ENCODE measurements around the gene CMC1.
"Not testable (repeated sequence)": the region's sequence is repeated elsewhere in the genome, so short reads cannot be mapped to it uniquely, and the experiment has no call there.

Gene CMC1

GRCh38 chr3:28244491-28244890, 3.1 kb downstream of the CMC1 start:
- DNase-seq (ENCODE audit: low read depth, low spot score) = no peak

DNA sequence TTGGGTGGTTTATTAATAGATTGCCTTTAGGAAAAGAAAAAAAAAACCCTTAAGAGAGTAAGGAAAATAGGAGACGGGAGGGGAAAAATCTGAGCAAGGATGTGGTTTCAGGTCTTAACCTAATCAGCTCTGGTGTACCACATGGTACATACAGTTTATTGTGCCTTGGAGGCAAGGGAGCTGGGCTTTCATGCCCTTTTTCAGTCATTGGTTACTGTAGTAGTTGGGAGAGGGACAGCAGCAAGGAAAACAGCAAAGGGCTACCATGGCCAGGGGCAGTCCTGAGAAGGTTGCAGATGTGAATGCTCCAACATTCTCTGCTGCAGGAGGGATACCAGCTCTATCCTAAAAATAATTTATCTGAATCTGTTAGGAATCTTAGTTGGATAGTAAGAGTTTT, 5.9 kb downstream of the CMC1 start:
- DNase-seq (ENCODE audit: low read depth, low spot score) = no peak

DNA sequence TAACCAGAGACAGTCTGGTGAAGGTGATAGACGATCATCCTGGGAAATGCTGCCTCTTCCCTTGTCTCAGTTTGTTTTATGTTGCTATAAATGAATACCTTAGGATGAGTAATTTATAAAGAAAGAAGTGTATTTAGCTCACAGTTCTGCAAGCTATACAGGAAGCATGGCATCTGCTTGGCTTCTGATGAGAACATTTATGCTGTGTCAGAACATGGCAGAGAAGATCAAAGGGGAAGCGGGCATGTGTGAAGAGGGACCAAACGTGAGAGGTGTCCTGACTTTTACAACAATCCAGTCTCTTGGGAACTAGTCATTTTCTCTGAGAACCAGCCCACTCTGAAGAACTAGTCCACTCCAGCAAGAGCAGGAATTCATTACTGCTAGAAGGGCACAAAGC, 9.6 kb downstream of the CMC1 start:
- DNase-seq (ENCODE audit: low read depth, low spot score) = no peak

DNA sequence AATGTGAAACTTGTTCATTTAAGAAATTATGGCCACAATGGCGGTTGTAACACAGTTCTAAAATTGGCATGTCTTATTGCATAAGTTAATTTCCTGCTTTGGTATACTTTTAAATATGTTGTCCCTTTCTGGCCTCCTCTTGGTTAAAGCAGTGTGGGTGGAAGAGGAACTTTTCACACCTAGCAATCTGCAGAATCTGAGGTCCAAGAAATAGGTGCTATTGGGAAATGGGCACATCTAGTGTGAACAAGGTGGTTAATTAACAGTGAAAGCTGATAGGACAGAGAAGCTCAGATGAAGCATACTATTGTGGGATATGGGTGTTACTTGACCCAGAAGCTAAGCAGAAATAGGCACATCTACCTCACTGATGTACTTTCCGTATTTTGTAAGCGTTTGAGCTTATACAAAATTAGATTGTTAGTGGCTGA, 10.6 kb downstream of the CMC1 start:
- no peak for DNase-seq (ENCODE audit: low read depth, low spot score)

DNA sequence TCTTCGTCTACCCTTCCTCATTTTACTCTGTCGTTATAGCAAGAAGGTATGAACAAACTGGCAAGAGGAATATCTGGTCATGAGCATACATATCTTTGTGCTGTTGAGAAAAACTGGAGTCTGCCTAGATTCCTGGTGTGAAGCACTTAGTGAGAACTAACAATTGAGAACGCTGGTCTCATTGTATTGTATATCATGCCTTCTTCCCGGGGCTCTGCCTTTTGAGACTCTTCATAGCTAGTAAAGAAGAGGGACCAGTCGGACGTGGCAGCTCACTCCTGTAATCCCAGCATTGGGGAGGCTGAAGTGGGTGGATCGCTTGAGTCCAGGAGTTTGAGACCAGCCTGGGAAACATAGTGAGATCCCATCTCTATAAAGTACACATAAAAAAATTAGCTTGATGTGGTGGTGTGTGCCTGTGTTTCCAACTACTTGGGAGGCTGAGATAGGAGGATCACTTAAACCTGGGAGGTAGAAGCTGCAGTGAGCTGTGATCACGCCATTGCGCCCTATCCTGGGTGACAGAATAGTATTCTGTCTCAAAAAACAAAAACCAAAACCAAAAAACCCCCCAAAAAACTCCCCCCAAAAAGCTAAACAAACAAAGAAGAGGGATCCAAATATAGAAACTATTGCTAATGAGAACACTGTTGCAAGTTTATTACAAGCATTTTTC, 11.8 kb downstream of the CMC1 start:
- no peak for DNase-seq (ENCODE audit: low read depth, low spot score)

GRCh38 chr3:28262001-28262400, 20.6 kb downstream of the CMC1 start:
- no peak for DNase-seq (ENCODE audit: low read depth, low spot score)

- DNase-seq (ENCODE audit: low read depth, low spot score) = no peak
These were observed 24.2 kb downstream of the CMC1 start for GRCh38 chr3:28265641-28266040.

- no peak for DNase-seq (ENCODE audit: low read depth, low spot score)
These were observed 26.8 kb downstream of the CMC1 start for GRCh38 chr3:28267984-28268849.

GRCh38 chr3:28268989-28269388, 27.6 kb downstream of the CMC1 start:
- no peak for DNase-seq (ENCODE audit: low read depth, low spot score)

DNA sequence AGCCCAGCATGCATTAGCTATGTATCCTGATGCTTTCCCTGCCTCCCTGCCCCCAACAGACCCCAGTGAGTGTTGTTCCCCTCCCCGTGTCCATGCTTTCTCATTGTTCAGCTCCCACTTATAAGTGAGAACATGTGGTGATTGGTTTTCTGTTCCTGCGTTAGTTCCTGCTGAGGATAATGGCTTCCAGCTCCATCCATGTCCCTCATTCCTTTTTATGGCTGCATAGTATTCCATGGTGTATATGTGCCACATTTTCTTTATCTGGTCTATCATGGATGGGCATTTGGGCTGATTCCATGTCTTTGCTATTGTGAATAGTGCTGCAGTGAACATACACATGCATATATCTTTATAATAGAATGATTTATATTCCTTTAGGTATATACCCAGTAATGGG, 28.5 kb downstream of the CMC1 start:
- DNase-seq (ENCODE audit: low read depth, low spot score) = not testable (repeated sequence)

DNA sequence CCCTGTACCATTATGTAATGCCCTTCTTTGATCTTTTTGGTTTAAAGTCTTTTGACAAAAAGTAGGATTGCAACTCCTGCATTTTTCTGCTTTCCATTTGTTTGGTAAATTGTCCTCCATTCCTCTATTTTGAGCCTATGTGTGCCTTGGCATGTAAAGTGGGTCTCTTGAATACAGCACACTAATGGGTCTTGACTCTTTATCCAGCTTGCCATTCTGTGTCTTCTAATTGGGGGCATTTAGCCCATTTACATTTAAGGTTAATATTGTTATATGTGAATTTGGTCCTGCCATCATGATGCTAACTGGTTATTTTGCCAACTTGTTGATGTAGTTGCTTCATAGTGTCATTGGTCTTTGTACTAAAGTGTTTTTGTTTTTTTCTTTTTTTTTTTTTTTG, 32.4 kb downstream of the CMC1 start:
- DNase-seq (ENCODE audit: low read depth, low spot score) = no peak

DNA sequence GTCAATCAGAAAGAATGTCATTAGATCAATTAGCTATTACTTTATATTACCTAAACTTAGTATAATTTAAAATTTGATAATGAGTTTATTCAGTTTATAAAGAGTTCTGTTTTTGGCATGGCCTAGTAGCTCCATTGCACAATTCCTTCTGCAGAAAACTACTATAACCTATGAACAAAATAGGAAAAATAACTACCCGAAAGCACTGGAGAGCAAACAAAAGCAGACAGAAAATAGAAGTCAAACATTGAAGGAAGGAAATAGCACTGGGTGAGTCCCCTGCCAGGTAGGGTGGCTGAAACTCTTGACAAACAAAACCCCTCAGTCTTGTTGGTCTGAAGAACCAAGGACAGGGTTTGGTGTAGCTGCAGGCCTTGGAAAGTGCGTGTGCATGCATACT, 37.5 kb downstream of the CMC1 start:
- DNase-seq (ENCODE audit: low read depth, low spot score) = no peak

GRCh38 chr3:28279770-28280169, 38.4 kb downstream of the CMC1 start:
- DNase-seq (ENCODE audit: low read depth, low spot score) = no peak

DNA sequence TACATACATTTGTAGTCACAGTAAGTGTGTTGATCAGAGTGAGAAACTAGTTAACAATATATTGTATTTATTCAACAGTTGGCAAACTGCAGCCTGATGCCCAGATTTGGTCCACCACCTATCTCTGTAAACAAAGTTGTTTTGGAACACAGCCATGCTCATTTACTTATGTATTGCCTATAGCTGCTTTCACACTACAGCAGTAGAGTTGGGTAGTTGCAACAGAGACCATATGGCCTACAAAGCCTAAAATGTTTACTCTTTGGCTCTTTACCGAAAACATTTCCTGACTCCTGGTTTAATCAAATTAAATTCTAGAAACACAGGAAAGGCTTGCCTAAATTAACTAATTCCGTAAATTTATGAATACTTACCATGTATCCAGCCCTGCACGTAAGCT, 39.4 kb downstream of the CMC1 start:
- no peak for DNase-seq (ENCODE audit: low read depth, low spot score)

- peak; percentile 49 for DNase-seq (ENCODE audit: low read depth, low spot score)
These were observed 45.2 kb downstream of the CMC1 start for GRCh38 chr3:28286595-28286994.

DNA sequence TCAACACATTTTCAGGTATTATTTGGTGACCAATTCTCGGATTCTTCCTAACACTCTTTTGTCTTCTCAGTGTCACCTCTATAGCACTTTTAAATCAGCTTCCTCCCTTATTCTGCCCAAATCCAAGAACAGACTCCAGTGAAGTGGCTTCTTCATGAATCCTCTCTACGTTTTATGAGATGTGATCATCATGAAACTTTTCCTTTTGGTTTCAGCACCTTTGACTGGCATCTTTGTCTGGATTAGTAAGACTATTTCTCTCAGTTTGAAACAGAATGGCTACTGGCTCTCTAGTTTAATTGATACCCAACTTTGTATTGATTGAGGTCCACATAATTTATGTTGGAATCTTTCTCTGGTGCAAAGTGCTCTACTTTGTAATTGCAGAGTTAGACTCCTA, 45.6 kb downstream of the CMC1 start:
- DNase-seq (ENCODE audit: low read depth, low spot score) = no peak

DNA sequence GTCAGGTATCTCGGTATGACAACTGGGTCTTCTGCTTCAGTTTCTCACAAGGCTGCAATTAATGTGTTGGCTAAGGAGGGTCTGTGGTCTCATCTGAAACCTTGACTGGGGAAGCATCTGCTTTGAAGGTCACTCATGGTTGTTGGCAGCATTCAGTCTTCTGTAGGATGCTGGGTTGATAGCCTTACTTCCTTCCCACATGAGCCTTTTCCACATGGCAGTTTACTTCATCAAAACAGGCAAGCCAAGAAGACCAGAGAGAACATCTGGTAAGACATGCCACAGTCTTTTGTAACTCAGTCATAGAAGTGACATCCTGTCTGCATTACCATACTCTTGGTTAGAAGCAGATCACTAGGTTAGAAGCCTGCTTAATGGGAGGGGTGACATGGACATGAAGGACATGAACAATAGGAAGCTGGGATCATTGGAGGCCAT, 49.5 kb downstream of the CMC1 start:
- no peak for DNase-seq (ENCODE audit: low read depth, low spot score)

DNA sequence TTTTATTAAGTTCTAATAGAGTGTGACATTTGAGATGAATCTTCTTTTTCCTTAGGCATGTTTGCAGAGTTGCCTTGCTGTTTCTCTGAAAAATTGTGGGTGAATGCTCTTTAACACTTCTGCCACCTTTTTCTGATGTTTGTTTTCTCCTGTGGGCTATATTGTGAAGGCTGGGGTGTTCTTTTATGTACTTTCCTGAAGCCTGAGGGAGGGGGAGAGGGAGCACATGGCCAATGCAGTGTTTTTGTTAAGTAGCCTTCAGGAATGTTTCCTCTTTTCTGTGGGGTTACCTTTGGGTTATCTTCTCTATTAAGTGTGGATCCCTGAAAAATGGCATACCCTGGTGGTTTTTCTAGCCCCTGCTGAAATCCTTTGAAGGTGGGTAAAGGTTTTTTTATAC, 50.2 kb downstream of the CMC1 start:
- DNase-seq (ENCODE audit: low read depth, low spot score) = no peak

DNA sequence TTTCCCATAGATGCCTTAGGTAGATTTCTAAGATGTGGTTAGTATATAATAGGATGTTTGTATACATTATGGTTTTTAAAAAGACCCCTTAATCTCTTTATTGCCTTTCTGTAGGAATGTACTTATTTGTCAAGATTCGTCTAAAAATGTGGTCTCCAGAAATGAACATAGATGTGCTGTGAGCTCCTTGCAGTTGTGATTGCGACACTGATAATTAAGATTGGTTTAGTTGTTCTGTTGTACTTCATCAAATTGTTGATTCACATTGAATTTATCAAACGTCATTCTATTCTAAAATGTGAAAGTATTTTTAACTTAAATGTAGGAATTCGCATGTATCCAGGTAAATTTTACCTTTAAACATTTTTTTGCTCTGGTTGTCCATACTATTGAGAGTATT, 51.2 kb downstream of the CMC1 start:
- no peak for DNase-seq (ENCODE audit: low read depth, low spot score)

DNA sequence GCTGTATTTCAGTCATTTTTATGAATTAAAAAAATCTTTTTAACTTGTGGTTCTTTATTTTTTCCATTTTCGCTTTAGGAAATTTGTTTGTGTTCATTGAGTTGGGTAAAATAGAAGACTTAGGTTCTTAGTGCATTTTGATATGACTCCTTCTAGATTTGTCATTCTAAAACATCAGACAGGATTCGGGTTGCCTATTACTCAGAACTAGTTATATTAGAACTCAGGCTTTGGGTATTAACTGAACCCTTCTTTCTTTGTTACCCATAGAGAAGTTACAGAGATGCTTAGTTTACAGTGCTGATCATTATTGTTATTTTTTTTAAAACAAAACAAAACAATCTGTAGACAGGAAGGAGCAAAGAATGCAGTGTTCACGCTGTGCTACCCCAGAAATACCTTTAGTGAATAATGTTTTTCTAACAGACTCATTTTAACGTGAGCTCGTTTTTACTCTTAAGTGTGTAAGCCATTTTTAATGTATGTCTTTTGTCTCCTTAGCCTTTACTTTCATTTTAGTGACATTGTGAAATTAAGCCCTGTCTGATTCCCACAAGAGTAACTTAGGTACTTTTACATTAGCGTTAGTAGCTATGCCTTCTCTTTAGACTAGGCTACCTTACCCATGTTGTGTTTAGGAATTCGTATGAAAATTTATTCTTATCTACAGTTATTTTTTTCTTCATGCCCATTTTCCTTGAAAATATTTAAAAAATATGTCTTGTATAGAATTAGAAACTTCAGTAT, 53.4 kb downstream of the CMC1 start:
- DNase-seq (ENCODE audit: low read depth, low spot score) = no peak

- no peak for DNase-seq (ENCODE audit: low read depth, low spot score)
These were observed 54.6 kb downstream of the CMC1 start for GRCh38 chr3:28295898-28296490.

DNA sequence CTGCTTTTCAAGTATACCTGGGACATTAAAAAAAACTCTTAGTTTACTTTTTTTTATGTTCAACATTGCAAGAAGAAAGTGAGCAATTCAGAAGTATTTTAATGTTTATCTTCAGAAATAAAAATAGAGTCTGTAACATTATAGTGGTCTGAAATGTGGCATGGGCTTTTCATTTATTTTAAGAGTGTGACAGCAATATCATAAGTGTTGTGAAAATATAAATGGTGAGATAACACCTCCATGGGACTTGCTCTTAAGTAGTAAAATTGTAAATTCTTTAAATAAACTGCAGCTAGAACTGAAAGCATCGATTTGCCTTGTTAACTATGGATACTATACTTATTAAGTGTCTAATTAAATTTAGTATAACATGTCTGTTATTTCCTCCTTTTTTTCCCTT, 58.3 kb downstream of the CMC1 start:
- no peak for DNase-seq (ENCODE audit: low read depth, low spot score)
